MM.1S (cell line): ENCODE data around the gene PTPN20.
"Not testable (repeated sequence)": the region's sequence is repeated elsewhere in the genome, so short reads cannot be mapped to it uniquely, and the experiment has no call there.

Experiments used
- CTCF ChIP-seq: fragments of 300-600 bp; sonication (generic); IDR thresholded peaks from 2 replicates; pipeline ENCODE4 v1.5.1; 2016; ENCODE audit warnings: antibody characterized with exemption, low read length, mixed read lengths
- EZH2 ChIP-seq: fragments of 300-600 bp; sonication (generic); optimal IDR thresholded peaks from 2 replicates; pipeline ENCODE3; 2017; ENCODE audit warnings: low read depth, mild to moderate bottlenecking, antibody characterized with exemption, low read length, mixed read lengths
- EZH2phosphoT487 ChIP-seq: fragments of 300-600 bp; sonication (generic); IDR thresholded peaks from 2 replicates; pipeline ENCODE4 v1.6.1; 2018; ENCODE audit warnings: antibody characterized with exemption, low read length

GRCh38 chr10:46960742-46961141 is 49.5 kb downstream of the PTPN20 start:
- TF ChIP-seq EZH2, CTCF, EZH2phosphoT487: not testable (repeated sequence)
